Measurements from ENCODE around the gene TXNDC17. TPM values are rescaled to one million over a fixed set of nuclear protein-coding genes. Genes with fewer than 3 reads are reported as not detected.

Gene TXNDC17
- total and polyA plus RNA-seq, 2 of the 13 experiments (the other 11 are each of a cell fraction or from before 2014, with no cell fraction given): 188 to 266 TPM

GRCh38 chr17:6596081-6596480, 44.8 kb upstream of the TXNDC17 start (continued):
- TF ChIP-seq MYPOP (CRISPR knock-in tag; IDR thresholded peaks at IDR 0.05) (no peak), ZFP62 (CRISPR knock-in tag; IDR thresholded peaks at IDR 0.05) (no peak), DZIP1 (CRISPR knock-in tag; IDR thresholded peaks at IDR 0.05) (no peak), ZBTB44 (CRISPR knock-in tag; IDR thresholded peaks at IDR 0.05) (no peak), RARG (CRISPR knock-in tag; IDR thresholded peaks at IDR 0.05; ENCODE audit: low read depth) (no peak), ZMYM4 (CRISPR knock-in tag; IDR thresholded peaks at IDR 0.05) (no peak)

GRCh38 chr17:6596511-6596910, 44.3 kb upstream of the TXNDC17 start:
- Histone ChIP-seq H3K36me3 (replicated peaks in 1 of 2; ENCODE audit: control insufficient read depth in 1 of 2, insufficient read depth in 2 of 2, low read length in 2 of 2) (peaks cover 17 to 44% of the 10 kb centered on the region in 2 experiments), H2AFZ (ENCODE audit: low read length) (no peak overlapping the region), H3K27ac (ENCODE audit: extremely low read length, insufficient read depth, low read length) (no peak overlapping the region), H3K27me3 (ENCODE audit: control insufficient read depth in 1 of 2, insufficient read depth in 2 of 2, low read length in 2 of 2) (no peaks in the 10 kb centered on the region), H3K4me3 (replicated peaks in 1 of 3; ENCODE audit: insufficient read depth in 1 of 3, low read depth in 2 of 3, low read length in 3 of 3) (no peak overlapping the region), H3K9ac (ENCODE audit: insufficient read depth, low read depth, low read length) (no peak overlapping the region), H3K4me1 (ENCODE audit: insufficient read depth, low read length) (peaks cover 18% of the 10 kb centered on the region), H4K20me1 (ENCODE audit: insufficient read depth, low read length) (no peaks in the 10 kb centered on the region), H3K79me2 (ENCODE audit: insufficient read depth, low read length) (no peaks in the 10 kb centered on the region), H3K4me2 (ENCODE audit: low read depth, low read length) (no peak overlapping the region), H3K9me3 (ENCODE audit: low read length) (no peaks in the 10 kb centered on the region)
- ATAC-seq (no peak), FAIRE-seq (no peak), DNase-seq (ENCODE audit: low spot score) (no peak)
- WGBS (ENCODE audit: low lambda C conversion rate): 91% methylated on average over 2 of the region's 2 CpGs
- ChIA-PET CTCF (ENCODE audit: low intra/inter-chr PET ratio, low total read pairs) (no interaction called here), POLR2A (no interaction called here)
- BruUV-seq (replicated peaks): no TSS peak
- intact Hi-C loops (cut with micrococcal nuclease; ENCODE audit: unreplicated experiment) (no loop called here), in situ Hi-C loops (cut with HindIII; ENCODE audit: extremely low pct_ligation_motif_present, low pct_unique_long_range_greater_than_20kb) (no loop called here)
- TF ChIP-seq ZSCAN5A (CRISPR knock-in tag; IDR thresholded peaks at IDR 0.05; ENCODE audit: borderline replicate concordance): no peak
- TF ChIP-seq ETV6 (CRISPR knock-in tag; conservative IDR thresholded peaks at IDR 0.05): no peak
- no peak for TF ChIP-seq ZNF362 (CRISPR knock-in tag; IDR thresholded peaks at IDR 0.05; ENCODE audit: borderline replicate concordance)
- no peak for TF ChIP-seq ZNF17 (CRISPR knock-in tag; IDR thresholded peaks at IDR 0.05)
- no peak for TF ChIP-seq JUND (CRISPR knock-in tag; IDR thresholded peaks at IDR 0.05)
- TF ChIP-seq KLF13 (CRISPR knock-in tag; IDR thresholded peaks at IDR 0.05): no peak

Measured in HepG2 (cell line).